GM12878 (cell line): Measurements from ENCODE around the gene ARHGAP32. TPM values are rescaled to one million over a fixed set of nuclear protein-coding genes. Genes with fewer than 3 reads are reported as not detected.

Experiments
- ATAC-seq: fragments of 200-7000 bp; cut with Tn5 transposase; 3 replicates; pipeline ENCODE4 v1.9.1; 2020; ENCODE audit warnings: mild to moderate bottlenecking, moderate library complexity
- BruUV-seq: library from RNA; stranded (reverse); fragments of 400-500 nt; replicated peaks from 2 replicates; lab custom pipeline; 2021; lab: Mats Ljungman, UMichigan
- CTCF ChIA-PET: fragments of 300-600 bp; sonication (Branson Sonifier 250); formaldehyde crosslinking; extraction: SDS; loops from one replicate; lab custom pipeline; 2021; ENCODE audit warnings: inconsistent platforms; lab: Yijun Ruan, JAX
- POLR2A ChIA-PET: fragments of 350-600 bp; formaldehyde crosslinking; extraction: SDS; loops from one replicate; lab custom pipeline; 2021; ENCODE audit warnings: inconsistent platforms; lab: Charles Lee
- RAD21 ChIA-PET: fragments of 300-600 bp; sonication (Branson Sonifier 250); formaldehyde crosslinking; loops from one replicate; lab custom pipeline; 2023; ENCODE audit warnings: antibody characterized with exemption; ENCODE audit not compliant: unreplicated experiment; lab: Charles Lee
- SMC1A ChIA-PET: fragments of 300-600 bp; sonication (Branson Sonifier 250); formaldehyde crosslinking; loops from one replicate; lab custom pipeline; 2023; ENCODE audit not compliant: unreplicated experiment, uncharacterized antibody; lab: Charles Lee
- DNase-seq: peaks from one replicate; pipeline ENCODE4 v3.0.0-alpha.2; 2011; ENCODE audit warnings: low read depth, low spot score
- FAIRE-seq: peaks from 3 replicates; lab custom pipeline; 2011; peaks lifted over from hg19 to GRCh38; lab: Jason Lieb, UNC
- H2AFZ ChIP-seq: 2 replicates; pipeline ENCODE4 v1.6.0; 2011; ENCODE audit warnings: low read depth, low read length, control low read depth; ENCODE audit not compliant: control insufficient read depth
- H3K27ac ChIP-seq: 2 replicates; pipeline ENCODE4 v1.5.1; 2011; ENCODE audit warnings: control low read depth; ENCODE audit not compliant: control insufficient read depth, insufficient read depth
- H3K27me3 ChIP-seq, 2 experiments: replicated peaks in 1 of 2; 2 replicates each; pipeline versions ENCODE4 v1.6.0 to v1.6.1; 2011; ENCODE audit warnings: low read length in 1 of 2; ENCODE audit not compliant: control insufficient read depth in 2 of 2, insufficient read depth in 2 of 2
- H3K36me3 ChIP-seq, 2 experiments: 2 replicates each; pipeline ENCODE4 v1.5.1; 2011; ENCODE audit warnings: low read length in 1 of 2; ENCODE audit not compliant: control insufficient read depth in 2 of 2, insufficient read depth in 2 of 2
- H3K4me1 ChIP-seq: 2 replicates; pipeline ENCODE4 v1.6.1; 2011; ENCODE audit warnings: mild to moderate bottlenecking, low read length, moderate library complexity, mixed read lengths; ENCODE audit not compliant: control insufficient read depth, insufficient read depth
- H3K4me2 ChIP-seq: 2 replicates; pipeline ENCODE4 v1.6.0; 2011; ENCODE audit warnings: control low read depth; ENCODE audit not compliant: control insufficient read depth, insufficient read depth
- H3K4me3 ChIP-seq: fragments of 200-600 bp; sonication (generic); 2 replicates; pipeline ENCODE4 v1.5.1; 2016
- H3K79me2 ChIP-seq: 2 replicates; pipeline ENCODE4 v1.6.0; 2011; ENCODE audit warnings: low read length; ENCODE audit not compliant: control insufficient read depth, insufficient read depth
- H3K9ac ChIP-seq: 2 replicates; pipeline ENCODE4 v1.8.0; 2011; ENCODE audit warnings: low read length, control low read depth, mixed read lengths; ENCODE audit not compliant: control insufficient read depth, insufficient read depth
- H3K9me3 ChIP-seq: replicated peaks from 3 replicates; pipeline ENCODE4 v1.5.1; 2011; ENCODE audit warnings: mild to moderate bottlenecking, low read length; ENCODE audit not compliant: control insufficient read depth, insufficient read depth
- H4K20me1 ChIP-seq: 2 replicates; pipeline ENCODE4 v1.6.0; 2011; ENCODE audit not compliant: control insufficient read depth, insufficient read depth
- BHLHE40 ChIP-seq, 2 experiments: fragments of 450-650 bp in 1 of 2; IDR thresholded peaks; 2 replicates each; pipeline ENCODE4 v1.6.1; 2011 to 2017; ENCODE audit warnings: low read depth in 2 of 2, borderline replicate concordance in 1 of 2, improper control_type of control experiment in 1 of 2, low read length in 1 of 2, mild to moderate bottlenecking in 1 of 2
- E2F4 ChIP-seq: IDR thresholded peaks from 2 replicates; pipeline ENCODE4 v1.6.1; 2012; ENCODE audit warnings: low read depth, low read length, improper control_type of control experiment
- EGR1 ChIP-seq, 2 experiments: IDR thresholded peaks; 1 replicate in 1 of 2; 2 replicates in 1 of 2; pipeline ENCODE4 v1.6.1; 2011 to 2012; ENCODE audit warnings: low read depth in 2 of 2, low read length in 2 of 2, borderline replicate concordance in 1 of 2, mild to moderate bottlenecking in 1 of 2, moderate library complexity in 1 of 2
- FOS ChIP-seq: IDR thresholded peaks from 3 replicates; pipeline ENCODE4 v1.6.1; 2011; ENCODE audit warnings: borderline replicate concordance; ENCODE audit not compliant: insufficient read length; ENCODE audit errors: extremely low read depth
- IRF3 ChIP-seq: fragments of 450-650 bp; IDR thresholded peaks from 2 replicates; pipeline ENCODE4 v1.6.1; 2014; ENCODE audit warnings: mild to moderate bottlenecking
- MAX ChIP-seq: IDR thresholded peaks from 2 replicates; pipeline ENCODE4 v1.6.1; 2012; ENCODE audit warnings: low read depth, low read length, improper control_type of control experiment
- MXI1 ChIP-seq: fragments of 150-350 bp; IDR thresholded peaks from 2 replicates; pipeline ENCODE4 v1.6.1; 2011; ENCODE audit warnings: low read depth, mild to moderate bottlenecking, inconsistent platforms, low read length, improper control_type of control experiment
- PAX8 ChIP-seq: fragments of 450-650 bp; IDR thresholded peaks from 2 replicates; pipeline ENCODE4 v1.6.1; 2017; ENCODE audit warnings: mild to moderate bottlenecking, moderate library complexity
- PBX3 ChIP-seq: IDR thresholded peaks from 2 replicates; pipeline ENCODE4 v1.6.1; 2011; ENCODE audit warnings: mild to moderate bottlenecking, low read depth, low read length, moderate library complexity; ENCODE audit not compliant: insufficient replicate concordance
- POU2F2 ChIP-seq: IDR thresholded peaks from 3 replicates; pipeline ENCODE4 v1.6.1; 2011; ENCODE audit warnings: low read depth, mild to moderate bottlenecking, low read length, borderline replicate concordance
- RELB ChIP-seq: fragments of 450-650 bp; IDR thresholded peaks from 2 replicates; pipeline ENCODE4 v1.6.1; 2017; ENCODE audit warnings: low read depth, mild to moderate bottlenecking, moderate library complexity
- TBL1XR1 ChIP-seq: IDR thresholded peaks from 2 replicates; pipeline ENCODE4 v1.6.1; 2012; ENCODE audit warnings: low read depth, low read length, improper control_type of control experiment
- TCF3 ChIP-seq: IDR thresholded peaks from 2 replicates; pipeline ENCODE4 v1.6.1; 2012; ENCODE audit warnings: low read depth, mild to moderate bottlenecking, low read length, borderline replicate concordance; ENCODE audit not compliant: insufficient read depth
- YBX1 ChIP-seq: fragments of 450-650 bp; IDR thresholded peaks from 2 replicates; pipeline ENCODE4 v1.6.1; 2016; ENCODE audit warnings: antibody characterized with exemption
- ZNF217 ChIP-seq: fragments of 450-650 bp; IDR thresholded peaks from 2 replicates; pipeline ENCODE4 v1.6.1; 2017; ENCODE audit warnings: antibody characterized with exemption, mild to moderate bottlenecking
- WGBS: methylation state at CpG from one replicate; pipeline ENCODE4 v1.1.6; 2016; ENCODE audit warnings: low lambda C conversion rate; ENCODE audit not compliant: insufficient replicate concordance, insufficient coverage; ENCODE audit errors: missing lambda C conversion rate; 5-methylcytosine and 5-hydroxymethylcytosine counted together
- in situ Hi-C: fragments of 300-500 bp; cut with MboI; formaldehyde crosslinking; loops from 9 replicates; pipeline ENCODE4 v1.14.3; 2018; ENCODE audit warnings: mixed read lengths
- intact Hi-C: fragments of 100-400 bp; cut with micrococcal nuclease; formaldehyde crosslinking; loops from one replicate; pipeline ENCODE4 v1.14.2; 2022; ENCODE audit not compliant: unreplicated experiment
- polyA plus RNA-seq, 11 experiments: library from polyadenylated mRNA; depleted of rRNA in 4 of 11; unstranded in 6 of 11; stranded (reverse) in 5 of 11; fragments of >200 nt; fragmentation: Nextera tagmentation in 4 of 11; fragmentation: Illumina TruSeq in 1 of 11; extraction: Ambion mirVana in 4 of 11; extraction: Trizol in 1 of 11; gene quantifications; 1 replicate in 1 of 11; 2 replicates in 10 of 11; pipeline versions ENCODE4 v1.2.1 to v1.2.3, GENCODE V29; 2011 to 2016; ENCODE audit warnings: inconsistent platforms in 2 of 11, missing spikeins in 2 of 11, low read depth in 1 of 11
- total RNA-seq, 4 experiments: library from RNA; depleted of rRNA in 3 of 4; stranded (reverse); fragments of >200 nt in 3 of 4; fragmentation: Illumina TruSeq in 1 of 4; extraction: Trizol in 1 of 4; gene quantifications; 2 replicates each; pipeline versions ENCODE4 v1.2.1 to v1.2.3, GENCODE V29; 2013 to 2021

The ARHGAP32 gene
- total and polyA plus RNA-seq, 10 of the 15 experiments (the other 5 are each of a cell fraction or from before 2014, with no cell fraction given) = under 0.01 to 0.46 (median 0.12) TPM; not detected in 1

- peak in 1 of 2 experiments; percentile 42; a peak in 1 of 4 replicates for TF ChIP-seq BHLHE40 (IDR thresholded peaks at IDR 0.05; ENCODE audit: borderline replicate concordance in 1 of 2, low read depth in 2 of 2, low read length in 1 of 2)
- TF ChIP-seq MAX = peak; percentile 44; the same call in 1 of the 2 replicates
- peak; percentile 89 for TF ChIP-seq MXI1
- TF ChIP-seq ZNF217 = 0 out of 2 replicates have a peak, but pooled peaks have one; percentile 27
- peak; percentile 62; the same call in 1 of the 2 replicates for TF ChIP-seq RELB
Observed at GRCh38 chr11:128965485-128965884, 226.6 kb downstream of the ARHGAP32 start (continued).

GRCh38 chr11:128964463-128964930 lies 227.6 kb downstream of the ARHGAP32 start:
- ChIA-PET CTCF (interaction anchor here (2.1 to 20.8 kb wide), 2 partner anchors 8 to 76 kb away, joined by 8 to 480 read pairs; partner anchors contain the start of gene KCNJ5), SMC1A (interaction anchor here (1.2 kb wide), 1 partner anchor 59 kb away, joined by 3 read pairs; no protein-coding TSS in a partner anchor), RAD21 (interaction anchor here (1.1 to 1.8 kb wide), 3 partner anchors 8 to 79 kb away, joined by 3 to 8 read pairs (median 7); no protein-coding TSS in a partner anchor), POLR2A (no interaction called here)
- intact Hi-C loops (no loop called here), in situ Hi-C loops (no loop called here)
- no peak overlapping the region for H3K4me2 ChIP-seq
- H3K9ac ChIP-seq = no peak overlapping the region
- no peak overlapping the region for H3K27ac ChIP-seq
- ATAC-seq (no peak), FAIRE-seq (no peak), DNase-seq (no peak)
- no TSS peak for BruUV-seq
- H3K36me3 ChIP-seq = no peaks in the 10 kb centered on the region; a peak in 1 of 4 replicates
- TF ChIP-seq E2F4 = no peak
- no peak for TF ChIP-seq IRF3
- no peak for TF ChIP-seq PAX8
- no peak for TF ChIP-seq PBX3
- no peak for TF ChIP-seq POU2F2
- no peak for TF ChIP-seq TCF3
- no peak for TF ChIP-seq EGR1 (IDR thresholded peaks at IDR 0.05; ENCODE audit: borderline replicate concordance in 1 of 2, low read depth in 2 of 2, low read length in 2 of 2)
- TF ChIP-seq TBL1XR1 = no peak
- no peak for TF ChIP-seq YBX1
- no peak for TF ChIP-seq FOS
- H3K9me3 ChIP-seq = no peaks in the 10 kb centered on the region
- WGBS = 49% methylated on average over 7 of the region's 7 CpGs
- H3K4me1 ChIP-seq = peaks cover 15% of the 10 kb centered on the region
- H2AFZ ChIP-seq = peak overlapping the region; percentile 2; the same call in 1 of the 2 replicates
- H3K79me2 ChIP-seq = no peaks in the 10 kb centered on the region
- H3K4me3 ChIP-seq = no peak overlapping the region
- H4K20me1 ChIP-seq = no peaks in the 10 kb centered on the region
- H3K27me3 ChIP-seq = 0 out of 4 replicates have a peak, but pooled peaks cover 0 to 6% of the 10 kb centered on the region in 2 experiments
